HG02981 (cell line): ENCODE measurements around the gene GP1BB.
"Not testable (repeated sequence)": the region's sequence is repeated elsewhere in the genome, so short reads cannot be mapped to it uniquely, and the experiment has no call there.

ENCODE experiments used
- ATAC-seq: cut with Tn5 transposase; IDR thresholded peaks from one replicate; pipeline ENCODE4 v1.9.1; 2021; ENCODE audit warnings: mild to moderate bottlenecking, moderate library complexity; ENCODE audit not compliant: unreplicated experiment

The GP1BB gene

GRCh38 chr22:19723232-19723982, at the start of gene GP1BB:
Gene GP1BB, plus strand, starts transcription at chr22:19723539. Its CDS starts 31 bp downstream, at chr22:19723570.
- no peak for ATAC-seq

GRCh38 chr22:19673660-19674059, 49.7 kb upstream of the GP1BB start:
- ATAC-seq, result no peak

- no peak for ATAC-seq
These were observed 49.0 kb upstream of the GP1BB start for GRCh38 chr22:19674129-19674928.

GRCh38 chr22:19674929-19675253, 48.4 kb upstream of the GP1BB start:
- no peak for ATAC-seq

GRCh38 chr22:19675428-19675827, 47.9 kb upstream of the GP1BB start:
- ATAC-seq, result no peak

DNA sequence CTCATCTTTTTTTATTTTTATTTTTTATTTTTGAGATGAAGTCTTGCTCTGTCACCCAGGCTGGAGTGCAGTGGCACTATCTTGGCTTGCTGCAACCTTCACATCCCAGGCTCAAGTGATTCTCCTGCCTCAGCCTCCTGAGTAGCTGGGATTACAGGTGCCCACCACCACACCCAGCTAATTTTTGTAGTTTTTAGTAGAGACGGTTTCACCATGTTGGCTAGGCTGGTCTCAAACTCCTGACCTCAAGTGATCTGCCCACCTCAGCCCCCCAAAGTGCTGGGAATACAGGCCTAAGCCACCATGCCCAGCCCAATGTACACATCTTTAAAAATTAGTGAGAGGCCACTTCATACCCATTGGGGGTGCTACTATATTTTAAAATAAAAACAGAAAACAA, 46.9 kb upstream of the GP1BB start:
- ATAC-seq, result not testable (repeated sequence)

GRCh38 chr22:19678949-19679521, 44.3 kb upstream of the GP1BB start:
- no peak for ATAC-seq

GRCh38 chr22:19679522-19680101, 43.7 kb upstream of the GP1BB start:
- ATAC-seq, result no peak

DNA sequence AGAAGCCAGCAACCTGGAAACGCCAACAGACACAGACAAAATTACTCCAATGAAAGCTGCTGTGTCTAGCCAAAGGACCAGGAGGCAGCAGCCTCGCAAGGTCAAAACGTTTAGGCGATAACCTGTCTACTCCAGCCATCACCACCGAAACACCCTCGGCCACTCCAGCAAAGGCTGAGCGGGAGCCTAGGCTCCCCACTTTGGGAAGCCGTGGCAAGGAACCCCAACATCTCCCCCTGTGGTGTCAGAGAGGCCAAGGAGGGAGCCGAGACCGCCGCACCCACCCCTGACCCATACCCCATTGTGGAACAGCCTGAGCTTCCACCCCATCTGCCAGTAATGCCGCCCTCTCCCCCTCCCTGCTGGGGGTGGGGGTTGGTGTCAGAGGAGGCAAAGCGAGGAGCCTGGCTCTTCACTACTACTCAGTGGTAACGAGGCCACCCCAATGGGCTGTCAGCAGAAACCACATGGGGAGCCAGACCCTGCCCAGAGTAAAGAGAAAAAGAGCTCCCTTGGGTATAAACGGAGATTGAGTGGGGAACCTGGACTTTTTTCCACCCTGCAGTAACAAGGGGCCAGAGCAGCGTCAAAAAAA, 43.0 kb upstream of the GP1BB start:
- ATAC-seq, result no peak

DNA sequence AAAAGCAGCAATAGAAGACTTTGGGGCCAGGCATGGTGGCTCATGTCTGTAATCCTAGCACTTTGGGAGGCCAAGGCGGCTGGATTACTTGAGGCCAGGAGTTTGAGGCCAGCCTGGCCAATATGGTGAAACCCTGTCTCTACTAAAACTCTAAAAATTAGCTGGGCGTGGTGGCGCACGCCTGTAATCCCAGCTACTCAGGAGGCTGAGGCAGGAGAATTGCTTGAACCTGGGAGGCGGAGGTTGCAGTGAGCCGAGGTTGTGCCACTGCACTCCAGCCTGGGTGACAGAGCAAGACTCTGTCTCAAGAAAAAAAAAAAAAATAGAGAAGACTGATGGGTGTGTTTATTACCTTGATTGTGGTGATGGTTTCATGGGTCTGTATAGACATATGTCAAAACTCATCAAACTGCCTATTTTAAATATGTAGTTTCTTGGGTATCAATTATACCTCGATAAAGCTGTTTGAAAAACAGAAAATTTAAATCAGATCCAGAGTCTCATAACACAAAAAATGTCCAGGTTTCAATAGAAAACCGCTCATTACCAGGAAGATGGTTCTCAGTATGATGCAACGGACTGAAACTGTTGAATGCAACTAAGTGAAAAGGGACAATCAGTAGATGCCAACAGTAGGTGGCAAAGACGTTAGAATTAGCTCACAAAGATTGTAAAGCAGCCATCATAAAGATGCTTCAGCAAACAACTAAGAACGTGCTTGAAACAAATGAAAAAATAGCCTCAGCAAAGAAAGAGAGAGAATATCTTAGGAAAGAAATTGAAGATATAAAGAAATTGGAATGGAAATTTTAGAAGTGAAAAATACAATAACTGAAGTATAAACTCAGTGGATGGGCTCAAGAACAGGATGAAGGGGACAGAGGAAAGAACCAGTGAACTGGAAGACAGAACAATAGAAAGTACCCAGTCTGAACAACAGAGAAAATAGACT, 42.2 kb upstream of the GP1BB start:
- ATAC-seq, result no peak

GRCh38 chr22:19681863-19682245, 41.5 kb upstream of the GP1BB start:
- ATAC-seq, result no peak

- ATAC-seq, result no peak
These were observed 36.4 kb upstream of the GP1BB start for GRCh38 chr22:19686946-19687345.

DNA sequence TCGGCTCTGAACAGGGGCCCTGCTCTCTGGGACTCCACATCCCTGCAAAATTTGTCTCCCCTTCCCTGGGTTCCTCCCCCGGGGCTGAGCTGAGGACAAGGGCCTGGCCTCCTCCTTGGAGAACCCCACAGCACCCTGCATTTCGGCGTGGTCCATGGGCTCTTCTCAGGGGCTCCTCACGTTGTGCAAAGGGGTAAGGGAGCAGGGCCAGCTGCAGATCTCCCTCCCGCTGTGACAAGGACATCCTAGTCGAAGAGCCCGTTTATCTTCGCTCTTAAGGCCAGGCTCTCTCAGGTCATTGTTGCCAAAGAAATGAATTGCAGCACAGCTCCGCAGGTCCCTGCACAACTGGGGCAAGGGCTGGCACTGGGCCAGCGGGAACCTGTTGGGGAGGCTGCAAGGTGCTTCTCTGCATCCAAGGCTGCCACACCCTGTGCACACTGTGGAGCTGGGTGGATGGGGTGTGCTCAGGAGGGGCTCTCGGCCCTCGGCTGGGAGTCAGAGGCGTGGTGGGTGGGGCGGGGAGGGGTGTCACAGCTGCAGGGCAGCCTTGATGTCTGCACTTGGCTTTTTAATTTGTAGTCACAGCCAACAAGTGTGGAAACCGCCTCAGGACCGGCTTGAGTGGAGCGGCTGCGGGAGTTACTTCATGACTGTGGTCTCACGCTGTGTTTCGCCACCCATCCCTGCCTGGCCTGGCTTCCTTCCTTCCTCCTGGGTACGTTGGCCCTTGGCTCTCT, 35.6 kb upstream of the GP1BB start:
- no peak for ATAC-seq

GRCh38 chr22:19688301-19689290, 34.7 kb upstream of the GP1BB start:
- ATAC-seq, result no peak

GRCh38 chr22:19689408-19689807, 33.9 kb upstream of the GP1BB start:
- ATAC-seq, result no peak

- no peak for ATAC-seq
These were observed 32.2 kb upstream of the GP1BB start for GRCh38 chr22:19691007-19691720.

DNA sequence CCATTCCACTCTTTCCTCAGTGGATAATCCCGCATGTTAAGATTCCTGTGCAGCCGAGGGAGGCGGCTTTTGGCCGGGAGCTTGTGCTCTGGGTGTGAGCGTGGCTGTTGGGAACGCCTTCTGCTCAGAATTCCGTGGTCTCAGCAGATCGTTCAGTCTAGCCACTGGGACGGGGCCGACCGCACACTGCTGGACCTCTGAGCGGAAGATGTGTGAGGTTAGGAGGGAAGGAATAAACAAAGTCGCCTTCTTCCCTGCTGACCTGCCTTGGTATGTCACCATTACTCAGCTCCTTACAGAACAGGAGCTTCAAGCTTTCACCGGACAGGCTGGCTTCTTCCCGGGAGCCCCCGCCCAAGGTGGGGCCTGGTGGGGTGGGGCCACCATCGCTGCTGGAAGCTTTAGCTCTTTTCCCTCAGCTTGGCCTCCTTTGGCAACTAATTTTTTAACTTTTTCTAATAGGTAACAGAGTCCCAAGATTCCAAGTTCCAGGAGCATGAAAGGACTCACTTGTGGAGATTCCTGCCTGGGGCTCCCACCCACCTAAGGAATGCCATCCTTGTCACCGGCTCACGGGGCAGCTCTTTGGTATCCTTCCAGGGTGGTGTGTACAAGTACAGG, 31.5 kb upstream of the GP1BB start:
- ATAC-seq, result no peak
